Neural cell (in vitro differentiated cells): ENCODE data around the gene KRT20. TPM values are rescaled to one million over a fixed set of nuclear protein-coding genes. Genes with fewer than 3 reads are reported as not detected.

Source experiments
- H2AFZ ChIP-seq: fragments of 200-600, 300-800 bp; sonication (generic), shearing (Covaris generic); 2 replicates; pipeline ENCODE4 v1.6.0; 2014; ENCODE audit warnings: low read depth, mild to moderate bottlenecking, antibody characterized with exemption, low read length, moderate library complexity
- H3F3A ChIP-seq: fragments of 200-600 bp; shearing (Covaris generic); 2 replicates; pipeline ENCODE4 v1.6.1; 2016; ENCODE audit warnings: mild to moderate bottlenecking, moderate library complexity, mixed read lengths, antibody characterized with exemption, low read length; ENCODE audit not compliant: insufficient read depth, poor library complexity, severe bottlenecking
- H3K27ac ChIP-seq: fragments of 200-600, 300-800 bp; sonication (generic), shearing (Covaris generic); 2 replicates; pipeline ENCODE4 v1.5.1; 2014; ENCODE audit warnings: mild to moderate bottlenecking, low read length, moderate library complexity
- H3K27me3 ChIP-seq: fragments of 300-800, 200-600 bp; sonication (generic), shearing (Covaris generic); 2 replicates; pipeline ENCODE4 v1.6.0; 2014; ENCODE audit warnings: mild to moderate bottlenecking, low read depth, low read length, moderate library complexity; ENCODE audit not compliant: insufficient read depth
- H3K36me3 ChIP-seq: fragments of 300-800, 200-600 bp; sonication (generic), shearing (Covaris generic); 2 replicates; pipeline ENCODE4 v1.5.1; 2014; ENCODE audit warnings: mild to moderate bottlenecking, antibody characterized with exemption, low read length, moderate library complexity; ENCODE audit not compliant: insufficient read depth
- H3K4me2 ChIP-seq: fragments of 300-800, 200-600 bp; sonication (generic), shearing (Covaris generic); 2 replicates; pipeline ENCODE4 v1.6.0; 2014; ENCODE audit warnings: mild to moderate bottlenecking, low read length
- H3K4me3 ChIP-seq: fragments of 300-800, 200-600 bp; sonication (generic), shearing (Covaris generic); 2 replicates; pipeline ENCODE4 v1.5.1; 2014; ENCODE audit warnings: mild to moderate bottlenecking, low read length, moderate library complexity
- H3K79me2 ChIP-seq: fragments of 200-600 bp; shearing (Covaris generic); replicated peaks from 2 replicates; pipeline ENCODE4 v1.6.0; 2014; ENCODE audit warnings: mild to moderate bottlenecking, low read length, moderate library complexity; ENCODE audit not compliant: insufficient read depth
- H3K9ac ChIP-seq: fragments of 300-800, 200-600 bp; sonication (generic), shearing (Covaris generic); 2 replicates; pipeline ENCODE4 v1.6.1; 2016; ENCODE audit warnings: mild to moderate bottlenecking, low read length, mixed read lengths
- H3K9me2 ChIP-seq: fragments of 200-600 bp; shearing (Covaris generic); 2 replicates; pipeline ENCODE4 v1.6.1; 2016; ENCODE audit warnings: mild to moderate bottlenecking, low read length, mixed read lengths; ENCODE audit not compliant: insufficient read depth
- H3K9me3 ChIP-seq: fragments of 200-600, 300-800 bp; sonication (generic), shearing (Covaris generic); 2 replicates; pipeline ENCODE4 v1.6.1; 2016; ENCODE audit warnings: mild to moderate bottlenecking, mixed run types, low read length, moderate library complexity, mixed read lengths
- H4K20me1 ChIP-seq: fragments of 200-600 bp; shearing (Covaris generic); 2 replicates; pipeline ENCODE4 v1.6.1; 2016; ENCODE audit warnings: mild to moderate bottlenecking, mixed run types; ENCODE audit not compliant: insufficient read depth
- EP300 ChIP-seq: fragments of 450-650 bp; conservative IDR thresholded peaks from 2 replicates; pipeline ENCODE4 v1.6.1; 2014; ENCODE audit warnings: antibody characterized with exemption, mild to moderate bottlenecking, moderate library complexity; ENCODE audit not compliant: poor library complexity, severe bottlenecking
- EZH2 ChIP-seq: fragments of 200-600, 300-800 bp; shearing (Covaris generic), sonication (generic); IDR thresholded peaks from 2 replicates; pipeline ENCODE4 v1.6.1; 2014; ENCODE audit warnings: antibody characterized with exemption, low read length, borderline replicate concordance, mild to moderate bottlenecking; ENCODE audit not compliant: insufficient read depth, poor library complexity, severe bottlenecking
- MXI1 ChIP-seq: fragments of 450-650 bp; conservative IDR thresholded peaks from 2 replicates; pipeline ENCODE4 v1.6.1; 2014; ENCODE audit warnings: antibody characterized with exemption, mild to moderate bottlenecking; ENCODE audit not compliant: poor library complexity, severe bottlenecking
- POLR2AphosphoS5 ChIP-seq: IDR thresholded peaks from 2 replicates; pipeline ENCODE4 v1.6.1; 2012
- RAD21 ChIP-seq: fragments of 450-650 bp; conservative IDR thresholded peaks from 2 replicates; pipeline ENCODE4 v1.6.1; 2014; ENCODE audit warnings: antibody characterized with exemption, mild to moderate bottlenecking, moderate library complexity
- REST ChIP-seq: IDR thresholded peaks from 2 replicates; pipeline ENCODE4 v1.6.1; 2012; ENCODE audit warnings: borderline replicate concordance
- SMC3 ChIP-seq: fragments of 450-650 bp; conservative IDR thresholded peaks from 2 replicates; pipeline ENCODE4 v1.6.1; 2014; ENCODE audit warnings: antibody characterized with exemption, mild to moderate bottlenecking, moderate library complexity; ENCODE audit not compliant: poor library complexity
- TAF1 ChIP-seq: IDR thresholded peaks from 2 replicates; pipeline ENCODE4 v1.6.1; 2012; ENCODE audit warnings: low read depth
- polyA plus RNA-seq: library from polyadenylated mRNA; depleted of rRNA; stranded (reverse); fragments of >200 nt; gene quantifications from 2 replicates; pipeline ENCODE4 v1.2.3, GENCODE V29; 2014
- TF ChIP-seq, protein P1 (sequence below): fragments of 450-650 bp; IDR thresholded peaks from 2 replicates; pipeline ENCODE4 v1.5.1; 2014; ENCODE audit warnings: antibody characterized with exemption, mild to moderate bottlenecking, moderate library complexity; ENCODE audit not compliant: poor library complexity, severe bottlenecking

Gene KRT20
- polyA plus RNA-seq, 1 donor from 2014 or later: not detected

- Histone ChIP-seq H3K27ac (no peak overlapping the region), H3K9me2 (no peaks in the 10 kb centered on the region), H4K20me1 (no peaks in the 10 kb centered on the region), H3K4me3 (no peak overlapping the region), H3K9ac (no peak overlapping the region), H3F3A (no peaks in the 10 kb centered on the region), H2AFZ (no peak overlapping the region), H3K4me2 (no peak overlapping the region), H3K9me3 (no peaks in the 10 kb centered on the region), H3K79me2 (no peaks in the 10 kb centered on the region), H3K36me3 (no peaks in the 10 kb centered on the region), H3K27me3 (no peaks in the 10 kb centered on the region)
- TF ChIP-seq EZH2 (no peak), RAD21 (no peak), EP300 (no peak), REST (no peak), SMC3 (no peak), POLR2AphosphoS5 (no peak), MXI1 (no peak), TAF1 (no peak)
- TF ChIP-seq, protein P1, sequence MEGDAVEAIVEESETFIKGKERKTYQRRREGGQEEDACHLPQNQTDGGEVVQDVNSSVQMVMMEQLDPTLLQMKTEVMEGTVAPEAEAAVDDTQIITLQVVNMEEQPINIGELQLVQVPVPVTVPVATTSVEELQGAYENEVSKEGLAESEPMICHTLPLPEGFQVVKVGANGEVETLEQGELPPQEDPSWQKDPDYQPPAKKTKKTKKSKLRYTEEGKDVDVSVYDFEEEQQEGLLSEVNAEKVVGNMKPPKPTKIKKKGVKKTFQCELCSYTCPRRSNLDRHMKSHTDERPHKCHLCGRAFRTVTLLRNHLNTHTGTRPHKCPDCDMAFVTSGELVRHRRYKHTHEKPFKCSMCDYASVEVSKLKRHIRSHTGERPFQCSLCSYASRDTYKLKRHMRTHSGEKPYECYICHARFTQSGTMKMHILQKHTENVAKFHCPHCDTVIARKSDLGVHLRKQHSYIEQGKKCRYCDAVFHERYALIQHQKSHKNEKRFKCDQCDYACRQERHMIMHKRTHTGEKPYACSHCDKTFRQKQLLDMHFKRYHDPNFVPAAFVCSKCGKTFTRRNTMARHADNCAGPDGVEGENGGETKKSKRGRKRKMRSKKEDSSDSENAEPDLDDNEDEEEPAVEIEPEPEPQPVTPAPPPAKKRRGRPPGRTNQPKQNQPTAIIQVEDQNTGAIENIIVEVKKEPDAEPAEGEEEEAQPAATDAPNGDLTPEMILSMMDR: no peak
Measured at GRCh38 chr17:40844671-40845107, 40.4 kb downstream of the KRT20 start.

GRCh38 chr17:40843242-40843641, 41.8 kb downstream of the KRT20 start:
- no peaks in the 10 kb centered on the region for H3K9me3 ChIP-seq
- H2AFZ ChIP-seq: no peak overlapping the region
- H3K27me3 ChIP-seq: no peaks in the 10 kb centered on the region
- no peaks in the 10 kb centered on the region for H4K20me1 ChIP-seq
- no peaks in the 10 kb centered on the region for H3K9me2 ChIP-seq
- H3K79me2 ChIP-seq: no peaks in the 10 kb centered on the region
- no peak overlapping the region for H3K9ac ChIP-seq
- H3F3A ChIP-seq: no peaks in the 10 kb centered on the region
- no peak overlapping the region for H3K4me3 ChIP-seq
- no peak overlapping the region for H3K4me2 ChIP-seq
- TF ChIP-seq TAF1 (no peak), EP300 (no peak), POLR2AphosphoS5 (no peak), EZH2 (no peak), SMC3 (no peak), RAD21 (no peak)
- TF ChIP-seq, protein P1: no peak
- no peaks in the 10 kb centered on the region for H3K36me3 ChIP-seq
- no peak overlapping the region for H3K27ac ChIP-seq
